22Rv1 (cell line): ENCODE results near the gene MYLK.

Source experiments
- H3K27ac ChIP-seq: fragments of 450-650 bp; 2 replicates; pipeline ENCODE4 v1.5.1; 2017
- CTCF ChIP-seq: fragments of 450-650 bp; IDR thresholded peaks from 2 replicates; pipeline ENCODE4 v1.5.1; 2017; ENCODE audit warnings: mild to moderate bottlenecking
- ZFX ChIP-seq: fragments of 450-650 bp; IDR thresholded peaks from 2 replicates; pipeline ENCODE4 v1.6.1; 2017; ENCODE audit warnings: antibody characterized with exemption, borderline replicate concordance

Gene MYLK

GRCh38 chr3:123862152-123862551 lies 22.0 kb downstream of the MYLK start:
- TF ChIP-seq CTCF: no peak
- TF ChIP-seq ZFX: no peak
- no peak overlapping the region for H3K27ac ChIP-seq

GRCh38 chr3:123861081-123861836 lies 22.9 kb downstream of the MYLK start:
- no peak for TF ChIP-seq ZFX
- no peak for TF ChIP-seq CTCF
- no peak overlapping the region for H3K27ac ChIP-seq

- TF ChIP-seq CTCF (no peak), ZFX (no peak)
- no peak overlapping the region for H3K27ac ChIP-seq
These were observed 25.0 kb downstream of the MYLK start for GRCh38 chr3:123859177-123859576.

GRCh38 chr3:123854905-123855304 lies 29.2 kb downstream of the MYLK start:
- H3K27ac ChIP-seq: no peak overlapping the region
- TF ChIP-seq CTCF (no peak), ZFX (no peak)

GRCh38 chr3:123853686-123854372 lies 30.3 kb downstream of the MYLK start:
- H3K27ac ChIP-seq: no peak overlapping the region
- no peak for TF ChIP-seq CTCF

GRCh38 chr3:123847209-123847608 lies 36.9 kb downstream of the MYLK start:
- TF ChIP-seq ZFX (no peak), CTCF (no peak)
- no peak overlapping the region for H3K27ac ChIP-seq

- H3K27ac ChIP-seq: no peak overlapping the region
- TF ChIP-seq CTCF (no peak), ZFX (no peak)
These were observed 40.5 kb downstream of the MYLK start for GRCh38 chr3:123843668-123844067.
